Fibroblast of lung (primary cell): ENCODE results near the gene SEMA4D. TPM values are rescaled to one million over a fixed set of nuclear protein-coding genes. Genes with fewer than 3 reads are reported as not detected.

Experiments used
- DNase-seq, 2 donors: peaks; one replicate each; pipeline versions ENCODE4 v3.0.0 to v3.0.0-alpha.2; 2010; ENCODE audit warnings: low read depth in 2 of 2
- H2AFZ ChIP-seq: 2 replicates; pipeline ENCODE4 v1.5.1; 2012; ENCODE audit warnings: low read length, control low read depth, inconsistent platforms
- H3K27ac ChIP-seq: 2 replicates; pipeline ENCODE4 v1.5.1; 2011; ENCODE audit warnings: low read length, control low read depth; ENCODE audit not compliant: insufficient read depth
- H3K27me3 ChIP-seq: 2 replicates; pipeline ENCODE4 v1.5.1; 2011; ENCODE audit warnings: mild to moderate bottlenecking, low read length; ENCODE audit not compliant: control insufficient read depth, insufficient read depth
- H3K36me3 ChIP-seq: 2 replicates; pipeline ENCODE4 v1.5.1; 2011; ENCODE audit warnings: low read length; ENCODE audit not compliant: control insufficient read depth, insufficient read depth
- H3K4me1 ChIP-seq: 2 replicates; pipeline ENCODE4 v1.5.1; 2011; ENCODE audit warnings: low read length; ENCODE audit not compliant: control insufficient read depth, insufficient read depth; ENCODE audit errors: extremely low read depth
- H3K4me2 ChIP-seq: 2 replicates; pipeline ENCODE4 v1.5.1; 2011; ENCODE audit warnings: low read length, control low read depth; ENCODE audit not compliant: insufficient read depth; ENCODE audit errors: extremely low read depth
- H3K4me3 ChIP-seq, 4 experiments: fragments of 200-600 bp in 1 of 4; sonication (generic) in 1 of 4; replicated peaks in 1 of 4; 2 replicates each; pipeline ENCODE4 v1.5.1; 2011 to 2016; ENCODE audit warnings: low read length in 4 of 4, low read depth in 3 of 4, mild to moderate bottlenecking in 3 of 4, control low read depth in 2 of 4, inconsistent platforms in 1 of 4, mixed read lengths in 1 of 4; ENCODE audit not compliant: insufficient read depth in 1 of 4; ENCODE audit errors: control extremely low read depth in 1 of 4
- H3K79me2 ChIP-seq: 2 replicates; pipeline ENCODE4 v1.5.1; 2012; ENCODE audit warnings: mild to moderate bottlenecking, low read length, inconsistent platforms; ENCODE audit not compliant: control insufficient read depth, insufficient read depth
- H3K9ac ChIP-seq: 2 replicates; pipeline ENCODE4 v1.5.1; 2011; ENCODE audit warnings: mild to moderate bottlenecking, low read length, control low read depth; ENCODE audit not compliant: insufficient read depth
- H3K9me3 ChIP-seq: 2 replicates; pipeline ENCODE4 v1.5.1; 2012; ENCODE audit warnings: low read depth, low read length; ENCODE audit not compliant: control insufficient read depth, insufficient read depth
- H4K20me1 ChIP-seq: 2 replicates; pipeline ENCODE4 v1.5.1; 2011; ENCODE audit warnings: low read length; ENCODE audit not compliant: control insufficient read depth, insufficient read depth; ENCODE audit errors: extremely low read depth
- CTCF ChIP-seq, 2 donors: IDR thresholded peaks in 1 of 2; conservative IDR thresholded peaks in 1 of 2; 1 replicate in 1 of 2; 2 replicates in 1 of 2; pipeline ENCODE4 v1.5.1; 2011 to 2012; ENCODE audit warnings: low read length in 2 of 2, control low read depth in 1 of 2, inconsistent platforms in 1 of 2, low read depth in 1 of 2, mild to moderate bottlenecking in 1 of 2
- EZH2 ChIP-seq: IDR thresholded peaks from 2 replicates; pipeline ENCODE4 v1.5.1; 2012; ENCODE audit warnings: low read length, control low read depth, mild to moderate bottlenecking; ENCODE audit errors: missing control alignments
- polyA plus RNA-seq, 2 donors: library from polyadenylated mRNA; depleted of rRNA in 1 of 2; stranded (reverse) in 1 of 2; unstranded in 1 of 2; fragments of >200 nt; gene quantifications; 2 replicates each; pipeline ENCODE4 v1.2.1, GENCODE V29; 2011 to 2012; ENCODE audit warnings: missing spikeins in 1 of 2
- total RNA-seq: library from RNA; depleted of rRNA; stranded (reverse); fragments of >200 nt; gene quantifications from 2 replicates; pipeline ENCODE4 v1.2.1, GENCODE V29; 2014

The SEMA4D gene
- total and polyA plus RNA-seq, 2 donors (not counting 1 experiment from before 2014, with no cell fraction given) = 0.67 to 2.6 TPM

GRCh38 chr9:89421595-89421994, 76.3 kb downstream of the SEMA4D start:
- Histone ChIP-seq H3K4me3 (no peak overlapping the region), H3K27me3 (no peaks in the 10 kb centered on the region), H3K27ac (no peak overlapping the region), H3K4me2 (no peak overlapping the region), H4K20me1 (no peaks in the 10 kb centered on the region), H3K4me1 (no peaks in the 10 kb centered on the region), H2AFZ (no peak overlapping the region), H3K79me2 (no peaks in the 10 kb centered on the region), H3K36me3 (no peaks in the 10 kb centered on the region), H3K9me3 (no peaks in the 10 kb centered on the region), H3K9ac (no peak overlapping the region)
- TF ChIP-seq EZH2 (no peak), CTCF (conservative IDR thresholded peaks at IDR 0.05 in 1 of 2, IDR thresholded peaks at IDR 0.05 in 1 of 2; ENCODE audit: low read depth in 1 of 2, low read length in 2 of 2) (no peak)
- peak in 1 of 2 donors; percentile 71 for DNase-seq

- Histone ChIP-seq H3K36me3 (no peaks in the 10 kb centered on the region), H3K27ac (no peak overlapping the region), H3K4me3 (no peak overlapping the region), H2AFZ (no peak overlapping the region), H3K4me2 (no peak overlapping the region), H3K4me1 (no peaks in the 10 kb centered on the region), H3K9ac (no peak overlapping the region), H4K20me1 (no peaks in the 10 kb centered on the region), H3K9me3 (no peaks in the 10 kb centered on the region), H3K79me2 (no peaks in the 10 kb centered on the region), H3K27me3 (no peaks in the 10 kb centered on the region)
- TF ChIP-seq CTCF (conservative IDR thresholded peaks at IDR 0.05 in 1 of 2, IDR thresholded peaks at IDR 0.05 in 1 of 2; ENCODE audit: low read depth in 1 of 2, low read length in 2 of 2) (no peak), EZH2 (no peak)
- no peak for DNase-seq
These were observed 77.3 kb downstream of the SEMA4D start for GRCh38 chr9:89420397-89421178.

- no peak overlapping the region for H2AFZ ChIP-seq
- no peak overlapping the region for H3K4me2 ChIP-seq
- no peak for TF ChIP-seq EZH2
- TF ChIP-seq CTCF (conservative IDR thresholded peaks at IDR 0.05 in 1 of 2, IDR thresholded peaks at IDR 0.05 in 1 of 2; ENCODE audit: low read depth in 1 of 2, low read length in 2 of 2) = no peak
- no peak overlapping the region for H3K27ac ChIP-seq
- no peaks in the 10 kb centered on the region for H3K4me1 ChIP-seq
- no peaks in the 10 kb centered on the region for H3K36me3 ChIP-seq
- no peaks in the 10 kb centered on the region for H3K27me3 ChIP-seq
- no peaks in the 10 kb centered on the region for H3K79me2 ChIP-seq
- no peaks in the 10 kb centered on the region for H4K20me1 ChIP-seq
- H3K9me3 ChIP-seq = no peaks in the 10 kb centered on the region
- H3K4me3 ChIP-seq = no peak overlapping the region
- no peak overlapping the region for H3K9ac ChIP-seq
- DNase-seq = no peak
These were observed 77.9 kb downstream of the SEMA4D start for GRCh38 chr9:89419978-89420394.
